ENCODE results near the gene TRIM7.
"Not testable (repeated sequence)": the region's sequence is repeated elsewhere in the genome, so short reads cannot be mapped to it uniquely, and the experiment has no call there.

TRIM7 gene

DNA sequence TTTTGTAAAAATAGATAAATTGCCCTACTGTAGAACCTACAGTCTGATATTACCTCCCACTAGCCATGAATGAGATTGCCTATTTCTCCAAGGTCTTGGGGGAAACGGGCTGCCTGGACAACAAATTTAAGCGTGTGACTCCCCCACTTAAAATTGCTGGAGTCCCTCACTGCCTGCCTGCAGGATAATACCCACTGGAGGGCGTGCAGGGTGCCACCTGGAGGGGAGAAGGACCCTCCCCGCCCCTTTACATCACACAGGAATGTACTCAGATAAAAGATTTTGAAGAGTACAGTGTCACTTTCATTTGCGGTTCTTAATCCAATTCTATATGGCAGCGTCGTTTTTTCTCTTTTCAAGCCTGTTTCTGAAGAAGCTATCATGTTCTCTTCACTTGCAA lies 6.2 kb upstream of the TRIM7 start:
- Histone ChIP-seq H3K4ac (ENCODE audit: low read depth in 1 of 2, low read length in 2 of 2) (no peak overlapping the region), H2AK5ac (ENCODE audit: low read length, severe bottlenecking) (no peak overlapping the region), H2BK120ac (ENCODE audit: low read depth, low read length) (no peak overlapping the region), H3K4me1 (ENCODE audit: control insufficient read depth, insufficient read depth, low read depth, low read length) (peaks cover 4% of the 10 kb centered on the region), H2BK5ac (ENCODE audit: low read depth, low read length, poor library complexity, severe bottlenecking) (no peak overlapping the region), H3K9me3 (ENCODE audit: control insufficient read depth, low read length) (no peaks in the 10 kb centered on the region), H3K4me3 (ENCODE audit: insufficient read depth in 1 of 2, low read depth in 1 of 2, low read length in 2 of 2) (no peak overlapping the region), H3K27ac (ENCODE audit: low read length, poor library complexity, severe bottlenecking) (no peak overlapping the region), H2BK12ac (ENCODE audit: low read length in 2 of 2) (no peak overlapping the region), H2BK15ac (ENCODE audit: low read depth, poor library complexity, severe bottlenecking) (no peak overlapping the region), H3K4me2 (ENCODE audit: low read length, poor library complexity, severe bottlenecking) (no peak overlapping the region), H4K8ac (ENCODE audit: low read length) (no peak overlapping the region), H3K9ac (ENCODE audit: low read length) (no peak overlapping the region), H3K23ac (ENCODE audit: low read length in 2 of 2) (no peak overlapping the region), H3K18ac (ENCODE audit: low read depth in 1 of 2, low read length in 2 of 2) (no peak overlapping the region), H3K79me1 (replicated peaks; ENCODE audit: low read length, poor library complexity, severe bottlenecking) (no peaks in the 10 kb centered on the region), H3K14ac (ENCODE audit: low read length in 2 of 2) (no peak overlapping the region), H2AFZ (ENCODE audit: low read depth, low read length) (no peak overlapping the region), H3K27me3 (ENCODE audit: control insufficient read depth in 1 of 2, insufficient read depth in 1 of 2, low read length in 2 of 2) (peaks cover 0 to 10% of the 10 kb centered on the region in 2 experiments), H3K36me3 (ENCODE audit: control insufficient read depth in 1 of 2, insufficient read depth in 2 of 2, low read depth in 1 of 2, low read length in 2 of 2) (no peaks in the 10 kb centered on the region), H4K91ac (ENCODE audit: low read length) (no peak overlapping the region)
- WGBS: 53% methylated on average over 7 of the region's 7 CpGs
- no peak for DNase-seq

- H3K4ac ChIP-seq (ENCODE audit: low read depth in 1 of 2, low read length in 2 of 2); H3K4me1 ChIP-seq (ENCODE audit: control insufficient read depth, insufficient read depth, low read depth, low read length); H3K23ac ChIP-seq (ENCODE audit: low read length in 2 of 2); H3K36me3 ChIP-seq (ENCODE audit: control insufficient read depth in 1 of 2, insufficient read depth in 2 of 2, low read depth in 1 of 2, low read length in 2 of 2); DNase-seq; H3K4me2 ChIP-seq (ENCODE audit: low read length, poor library complexity, severe bottlenecking); H3K14ac ChIP-seq (ENCODE audit: low read length in 2 of 2); H2BK5ac ChIP-seq (ENCODE audit: low read depth, low read length, poor library complexity, severe bottlenecking); H3K4me3 ChIP-seq (ENCODE audit: insufficient read depth in 1 of 2, low read depth in 1 of 2, low read length in 2 of 2); H3K9me3 ChIP-seq (ENCODE audit: control insufficient read depth, low read length); H2AFZ ChIP-seq (ENCODE audit: low read depth, low read length); H3K9ac ChIP-seq (ENCODE audit: low read length); H3K27ac ChIP-seq (ENCODE audit: low read length, poor library complexity, severe bottlenecking); H2BK15ac ChIP-seq (ENCODE audit: low read depth, poor library complexity, severe bottlenecking); H3K18ac ChIP-seq (ENCODE audit: low read depth in 1 of 2, low read length in 2 of 2); H4K91ac ChIP-seq (ENCODE audit: low read length); H4K8ac ChIP-seq (ENCODE audit: low read length); H2BK120ac ChIP-seq (ENCODE audit: low read depth, low read length); H2AK5ac ChIP-seq (ENCODE audit: low read length, severe bottlenecking); H3K79me1 ChIP-seq (replicated peaks; ENCODE audit: low read length, poor library complexity, severe bottlenecking); H2BK12ac ChIP-seq (ENCODE audit: low read length in 2 of 2): not testable (repeated sequence)
- WGBS: 65% methylated on average over 14 of the region's 17 CpGs
- H3K27me3 ChIP-seq (ENCODE audit: control insufficient read depth in 1 of 2, insufficient read depth in 1 of 2, low read length in 2 of 2): peaks cover 5 to 10% of the 10 kb centered on the region in 2 experiments
Measured at GRCh38 chr5:181210698-181211097, 5.7 kb upstream of the TRIM7 start.

GRCh38 chr5:181210148-181210547 lies 5.2 kb upstream of the TRIM7 start:
- H2AK5ac ChIP-seq (ENCODE audit: low read length, severe bottlenecking); H4K91ac ChIP-seq (ENCODE audit: low read length); H3K27ac ChIP-seq (ENCODE audit: low read length, poor library complexity, severe bottlenecking); H3K9ac ChIP-seq (ENCODE audit: low read length); H4K8ac ChIP-seq (ENCODE audit: low read length); H2AFZ ChIP-seq (ENCODE audit: low read depth, low read length); H3K14ac ChIP-seq (ENCODE audit: low read length in 2 of 2); H3K9me3 ChIP-seq (ENCODE audit: control insufficient read depth, low read length); H2BK15ac ChIP-seq (ENCODE audit: low read depth, poor library complexity, severe bottlenecking); H2BK120ac ChIP-seq (ENCODE audit: low read depth, low read length); H3K4me3 ChIP-seq (ENCODE audit: insufficient read depth in 1 of 2, low read depth in 1 of 2, low read length in 2 of 2); H3K36me3 ChIP-seq (ENCODE audit: control insufficient read depth in 1 of 2, insufficient read depth in 2 of 2, low read depth in 1 of 2, low read length in 2 of 2); H3K18ac ChIP-seq (ENCODE audit: low read depth in 1 of 2, low read length in 2 of 2); H3K79me1 ChIP-seq (replicated peaks; ENCODE audit: low read length, poor library complexity, severe bottlenecking); H3K4me2 ChIP-seq (ENCODE audit: low read length, poor library complexity, severe bottlenecking); H3K4ac ChIP-seq (ENCODE audit: low read depth in 1 of 2, low read length in 2 of 2); H3K23ac ChIP-seq (ENCODE audit: low read length in 2 of 2); H2BK12ac ChIP-seq (ENCODE audit: low read length in 2 of 2); DNase-seq; H2BK5ac ChIP-seq (ENCODE audit: low read depth, low read length, poor library complexity, severe bottlenecking): not testable (repeated sequence)
- Histone ChIP-seq H3K27me3 (ENCODE audit: control insufficient read depth in 1 of 2, insufficient read depth in 1 of 2, low read length in 2 of 2) (peaks cover 9 to 10% of the 10 kb centered on the region in 2 experiments), H3K4me1 (ENCODE audit: control insufficient read depth, insufficient read depth, low read depth, low read length) (peaks cover 13% of the 10 kb centered on the region)
- 91% methylated on average over 11 of the region's 11 CpGs for WGBS

GRCh38 chr5:181209006-181209405 lies 4.0 kb upstream of the TRIM7 start:
- not testable (repeated sequence) for H2BK15ac ChIP-seq (ENCODE audit: low read depth, poor library complexity, severe bottlenecking); H2BK12ac ChIP-seq (ENCODE audit: low read length in 2 of 2); H3K23ac ChIP-seq (ENCODE audit: low read length in 2 of 2); H2AFZ ChIP-seq (ENCODE audit: low read depth, low read length); H3K4me3 ChIP-seq (ENCODE audit: insufficient read depth in 1 of 2, low read depth in 1 of 2, low read length in 2 of 2); H3K27ac ChIP-seq (ENCODE audit: low read length, poor library complexity, severe bottlenecking); H2BK120ac ChIP-seq (ENCODE audit: low read depth, low read length); H2BK5ac ChIP-seq (ENCODE audit: low read depth, low read length, poor library complexity, severe bottlenecking); H3K36me3 ChIP-seq (ENCODE audit: control insufficient read depth in 1 of 2, insufficient read depth in 2 of 2, low read depth in 1 of 2, low read length in 2 of 2); H4K91ac ChIP-seq (ENCODE audit: low read length); DNase-seq; H3K9ac ChIP-seq (ENCODE audit: low read length); H2AK5ac ChIP-seq (ENCODE audit: low read length, severe bottlenecking); H3K18ac ChIP-seq (ENCODE audit: low read depth in 1 of 2, low read length in 2 of 2); H4K8ac ChIP-seq (ENCODE audit: low read length); H3K9me3 ChIP-seq (ENCODE audit: control insufficient read depth, low read length); H3K79me1 ChIP-seq (replicated peaks; ENCODE audit: low read length, poor library complexity, severe bottlenecking); H3K4ac ChIP-seq (ENCODE audit: low read depth in 1 of 2, low read length in 2 of 2); H3K4me2 ChIP-seq (ENCODE audit: low read length, poor library complexity, severe bottlenecking); H3K14ac ChIP-seq (ENCODE audit: low read length in 2 of 2)
- Histone ChIP-seq H3K27me3 (ENCODE audit: control insufficient read depth in 1 of 2, insufficient read depth in 1 of 2, low read length in 2 of 2) (peaks cover 11 to 14% of the 10 kb centered on the region in 2 experiments), H3K4me1 (ENCODE audit: control insufficient read depth, insufficient read depth, low read depth, low read length) (peaks cover 24% of the 10 kb centered on the region)
- WGBS: 91% methylated on average over 24 of the region's 24 CpGs
